Activated gamma-delta T cell treated with anti-CD3 and anti-CD28 coated beads, Interleukin-2, amount 50 U/mL, for 16 hours (primary cell): ENCODE data around the gene AP1G2.
"Not testable (repeated sequence)": the region's sequence is repeated elsewhere in the genome, so short reads cannot be mapped to it uniquely, and the experiment has no call there.

ENCODE experiments used
- DNase-seq: peaks from one replicate; pipeline ENCODE4 v3.0.0-alpha.2; 2020; ENCODE audit warnings: low read depth

Gene AP1G2

GRCh38 chr14:23594191-23594590, 26.6 kb upstream of the AP1G2 start:
- DNase-seq = not testable (repeated sequence)

GRCh38 chr14:23590198-23590597, 22.6 kb upstream of the AP1G2 start:
- DNase-seq = no peak

- DNase-seq = no peak
These were observed 22.0 kb upstream of the AP1G2 start for GRCh38 chr14:23589606-23590005.

GRCh38 chr14:23588884-23589598, 21.4 kb upstream of the AP1G2 start:
- DNase-seq = peak; percentile 68

GRCh38 chr14:23584527-23585203, 17.1 kb upstream of the AP1G2 start:
- not testable (repeated sequence) for DNase-seq

- DNase-seq = not testable (repeated sequence)
These were observed 16.4 kb upstream of the AP1G2 start for GRCh38 chr14:23583761-23584526.

- DNase-seq = no peak
These were observed 15.5 kb upstream of the AP1G2 start for GRCh38 chr14:23582906-23583760.

GRCh38 chr14:23580948-23581281, 13.3 kb upstream of the AP1G2 start:
- DNase-seq = no peak

- DNase-seq = no peak
These were observed 12.7 kb upstream of the AP1G2 start for GRCh38 chr14:23580152-23580926.

- DNase-seq = no peak
These were observed 12.1 kb upstream of the AP1G2 start for GRCh38 chr14:23579739-23580138.

GRCh38 chr14:23579311-23579630, 11.7 kb upstream of the AP1G2 start:
- DNase-seq = no peak

- DNase-seq = no peak
These were observed 11.1 kb upstream of the AP1G2 start, which contains the start of gene JPH4 for GRCh38 chr14:23578560-23579310. JPH4 (minus strand) TSS chr14:23578790; CDS start chr14:23577453, 1,337 bp downstream.

- DNase-seq = no peak
These were observed 10.3 kb upstream of the AP1G2 start for GRCh38 chr14:23577710-23578392.

- no peak for DNase-seq
These were observed 9.6 kb upstream of the AP1G2 start for GRCh38 chr14:23577004-23577681.

- no peak for DNase-seq
These were observed 5.9 kb upstream of the AP1G2 start for GRCh38 chr14:23573384-23574015.

- no peak for DNase-seq
These were observed 5.2 kb upstream of the AP1G2 start for GRCh38 chr14:23572836-23573235.

GRCh38 chr14:23572524-23572828, 4.9 kb upstream of the AP1G2 start:
- no peak for DNase-seq

- DNase-seq = no peak
These were observed 4.3 kb upstream of the AP1G2 start for GRCh38 chr14:23571701-23572523.
